Ramos (cell line): Measurements from ENCODE around the gene SAMD7.

Experiments used
- in situ Hi-C: fragments of 300-500 bp; cut with MboI; formaldehyde crosslinking; loops from one replicate; pipeline ENCODE4 v1.14.3; 2022; ENCODE audit warnings: low sequenced_read_pairs; ENCODE audit not compliant: unreplicated experiment

Gene SAMD7

GRCh38 chr3:169907476-169907875, 3.9 kb upstream of the SAMD7 start:
- in situ Hi-C loops = no loop called here

- in situ Hi-C loops = no loop called here
Measured at GRCh38 chr3:169907944-169908343, 3.4 kb upstream of the SAMD7 start.

- in situ Hi-C loops = no loop called here
Measured at GRCh38 chr3:169913323-169913722, 2.0 kb downstream of the SAMD7 start.

GRCh38 chr3:169914321-169914720, 2.9 kb downstream of the SAMD7 start:
- in situ Hi-C loops = no loop called here

- in situ Hi-C loops = no loop called here
Measured at GRCh38 chr3:169923189-169923588, 11.8 kb downstream of the SAMD7 start.

- in situ Hi-C loops = no loop called here
Measured at GRCh38 chr3:169923831-169924230, 12.5 kb downstream of the SAMD7 start.

- in situ Hi-C loops = loop anchor here (5.0 to 10.0 kb wide), 2 partner anchors 112 to 165 kb away; partner anchors contain the start of genes ACTRT3 and TERC
Measured at GRCh38 chr3:169929830-169930519, 18.6 kb downstream of the SAMD7 start.

GRCh38 chr3:169930843-169931242, 19.5 kb downstream of the SAMD7 start:
- in situ Hi-C loops = loop anchor here (5.0 to 10.0 kb wide), 2 partner anchors 111 to 166 kb away; partner anchors contain the start of genes ACTRT3 and TERC

- in situ Hi-C loops = loop anchor here (5.0 to 10.0 kb wide), 2 partner anchors 110 to 167 kb away; partner anchors contain the start of genes ACTRT3 and TERC
Measured at GRCh38 chr3:169931747-169932520, 20.6 kb downstream of the SAMD7 start.

GRCh38 chr3:169939320-169939719, 27.9 kb downstream of the SAMD7 start:
- in situ Hi-C loops = loop anchor here (10.0 kb wide), 1 partner anchor 175 kb away; the partner anchor contains the start of genes ACTRT3 and TERC

GRCh38 chr3:169939751-169940150, 28.4 kb downstream of the SAMD7 start:
- in situ Hi-C loops = loop anchor here (10.0 kb wide), 2 partner anchors 175 to 415 kb away; partner anchors contain the start of genes ACTRT3, SKIL and TERC

GRCh38 chr3:169940470-169941181, 29.3 kb downstream of the SAMD7 start:
- in situ Hi-C loops = loop anchor here (10.0 kb wide), 1 partner anchor 414 kb away; the partner anchor contains the start of gene SKIL

- in situ Hi-C loops = loop anchor here (10.0 kb wide), 1 partner anchor 409 kb away; the partner anchor contains the start of gene SKIL
Measured at GRCh38 chr3:169945313-169945712, 33.9 kb downstream of the SAMD7 start.

- in situ Hi-C loops = loop anchor here (10.0 kb wide), 1 partner anchor 408 kb away; the partner anchor contains the start of gene SKIL
Measured at GRCh38 chr3:169946336-169946735, 35.0 kb downstream of the SAMD7 start.

GRCh38 chr3:169948559-169949448, 37.4 kb downstream of the SAMD7 start:
- in situ Hi-C loops = loop anchor here (10.0 kb wide), 1 partner anchor 406 kb away; the partner anchor contains the start of gene SKIL

GRCh38 chr3:169952045-169952444, 40.7 kb downstream of the SAMD7 start:
- in situ Hi-C loops = no loop called here

GRCh38 chr3:169953462-169954141, 42.2 kb downstream of the SAMD7 start:
- in situ Hi-C loops = no loop called here

GRCh38 chr3:169954142-169954756, 42.9 kb downstream of the SAMD7 start:
- in situ Hi-C loops = no loop called here
